HG02763 (cell line): ENCODE data around the gene PIGM.

Source experiments
- ATAC-seq: cut with Tn5 transposase; IDR thresholded peaks from one replicate; pipeline ENCODE4 v1.9.1; 2021; ENCODE audit warnings: mild to moderate bottlenecking, moderate library complexity; ENCODE audit not compliant: unreplicated experiment

PIGM gene

DNA sequence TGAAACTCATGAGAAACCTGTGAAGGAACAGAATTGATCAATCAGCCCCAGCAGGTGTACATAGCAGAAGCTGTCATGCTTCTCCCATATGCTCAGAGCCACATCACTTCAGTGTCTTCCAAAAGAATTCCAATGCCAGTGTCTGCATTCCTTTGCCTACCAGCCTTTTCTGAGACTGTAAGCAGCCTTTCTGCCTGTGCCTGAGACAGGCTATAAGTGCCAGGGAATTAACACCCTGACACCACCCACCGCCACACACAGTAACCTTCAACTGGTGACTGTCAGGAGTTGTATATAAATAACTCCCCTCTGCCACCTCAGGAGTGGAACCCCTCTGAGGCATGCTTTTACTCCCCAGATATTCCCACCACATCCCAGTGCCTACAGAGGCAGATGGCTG, 39.6 kb downstream of the PIGM start:
- no peak for ATAC-seq

DNA sequence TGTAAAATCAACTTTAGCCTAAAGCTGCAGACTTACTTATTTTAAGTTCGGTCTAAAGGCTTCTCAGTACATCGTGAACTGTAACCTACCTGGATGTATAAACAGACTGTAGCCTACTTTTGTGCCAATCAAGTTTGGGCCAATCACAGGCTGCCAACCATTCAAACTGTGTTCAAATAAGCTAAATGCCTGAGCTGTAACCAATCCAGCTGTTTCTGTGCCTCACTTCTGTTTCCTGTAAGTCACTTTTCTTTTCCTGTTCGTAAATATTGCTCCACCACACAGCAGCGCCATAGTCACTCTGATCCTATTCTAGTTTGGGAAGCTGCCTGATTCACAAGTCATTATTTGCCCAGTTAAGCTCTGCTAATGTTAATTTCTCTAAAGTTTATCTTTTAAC, 40.3 kb downstream of the PIGM start:
- ATAC-seq, result no peak

DNA sequence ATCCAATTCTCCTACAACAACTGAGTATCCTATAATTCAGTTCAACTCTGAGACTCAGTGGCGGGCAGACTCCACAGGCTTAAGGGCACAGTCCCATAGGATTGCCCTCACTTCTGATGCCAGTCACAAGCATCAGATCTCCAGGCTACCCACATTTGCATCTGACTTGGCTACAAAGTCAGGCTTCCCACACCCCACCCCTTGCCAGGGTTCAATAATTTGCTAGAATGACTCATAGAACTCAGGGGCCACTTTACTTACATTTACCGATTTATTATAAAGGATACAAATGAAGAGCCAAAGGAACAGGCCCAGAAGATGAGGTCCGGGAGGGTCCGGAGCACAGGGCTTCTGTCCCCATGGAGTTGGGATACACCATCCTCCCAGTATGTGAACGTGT, 41.8 kb downstream of the PIGM start:
- ATAC-seq, result no peak

DNA sequence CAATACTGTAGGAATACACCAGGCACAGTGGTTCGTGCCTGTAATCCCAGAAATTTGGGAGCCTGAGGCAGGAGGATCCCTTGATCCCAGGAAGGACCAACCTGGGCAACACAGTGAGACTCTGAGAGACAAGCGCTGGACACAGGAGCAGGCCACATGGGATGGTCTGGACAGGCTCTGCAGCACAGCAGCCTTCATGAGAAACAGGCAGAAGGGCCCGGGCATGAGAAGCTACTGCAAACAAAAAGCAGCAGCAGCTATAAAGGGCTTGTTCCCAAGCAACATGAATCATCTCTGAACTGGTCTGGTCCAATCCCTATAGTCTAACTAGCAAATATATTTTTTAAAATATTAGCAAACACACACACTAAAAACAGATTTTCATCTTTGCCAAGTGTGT, 42.2 kb downstream of the PIGM start:
- no peak for ATAC-seq

DNA sequence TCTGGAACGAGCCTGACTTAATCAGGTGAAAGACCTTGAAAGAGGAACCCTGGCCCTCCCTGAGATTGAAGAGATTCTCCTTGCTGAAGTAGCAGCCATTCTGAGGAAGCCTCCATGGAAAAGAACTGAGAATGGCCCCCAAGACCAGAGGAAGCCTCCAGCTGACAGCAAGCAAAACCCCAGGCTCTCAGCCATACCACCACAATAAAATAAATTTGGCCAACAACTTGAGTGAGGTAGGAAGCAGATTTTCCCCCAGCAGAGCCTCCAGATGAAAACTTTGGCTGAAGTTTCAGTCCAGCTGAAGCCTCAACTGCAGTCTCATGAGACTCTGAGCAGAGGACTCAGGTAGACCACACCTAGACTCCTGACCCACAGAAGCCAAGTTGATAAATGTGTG, 43.8 kb downstream of the PIGM start:
- ATAC-seq, result no peak

DNA sequence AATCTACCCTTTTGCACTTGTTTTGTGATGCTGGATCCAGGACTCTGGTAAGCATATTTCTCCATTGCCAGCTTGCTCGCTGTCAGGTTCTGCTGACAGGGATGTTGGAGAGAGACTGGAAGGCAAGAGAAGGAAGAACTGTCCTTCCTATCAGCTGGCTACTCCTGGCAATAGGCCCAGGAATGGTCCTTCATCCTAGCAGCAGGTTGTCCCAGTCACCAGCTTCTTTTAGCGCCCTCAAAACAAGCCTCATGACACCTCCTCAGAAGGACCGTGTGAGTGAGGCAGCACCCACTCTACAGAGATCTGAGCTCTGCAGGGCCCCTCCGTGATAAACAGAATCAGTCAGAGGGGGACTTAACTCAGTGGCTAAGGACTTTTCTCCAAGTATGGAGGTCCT, 44.6 kb downstream of the PIGM start:
- no peak for ATAC-seq

DNA sequence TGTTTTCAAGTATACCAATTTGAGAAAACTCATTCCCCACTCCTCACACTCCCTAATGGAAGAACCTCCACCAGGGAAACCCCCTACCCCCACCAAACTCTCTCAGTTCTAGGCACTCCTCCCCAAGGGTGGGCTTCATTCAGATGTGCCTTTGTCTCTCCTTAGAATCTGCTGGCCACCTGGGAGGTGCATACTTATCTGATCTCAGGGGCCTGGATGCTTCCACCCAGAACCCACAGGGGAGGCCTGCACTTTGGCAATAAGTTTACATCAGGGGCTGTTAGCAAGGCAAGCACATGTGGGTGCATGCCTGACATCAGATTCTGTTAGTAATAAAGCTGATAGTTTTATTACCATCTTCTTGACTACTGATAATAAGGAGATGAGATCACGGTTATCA, 45.3 kb downstream of the PIGM start:
- no peak for ATAC-seq

DNA sequence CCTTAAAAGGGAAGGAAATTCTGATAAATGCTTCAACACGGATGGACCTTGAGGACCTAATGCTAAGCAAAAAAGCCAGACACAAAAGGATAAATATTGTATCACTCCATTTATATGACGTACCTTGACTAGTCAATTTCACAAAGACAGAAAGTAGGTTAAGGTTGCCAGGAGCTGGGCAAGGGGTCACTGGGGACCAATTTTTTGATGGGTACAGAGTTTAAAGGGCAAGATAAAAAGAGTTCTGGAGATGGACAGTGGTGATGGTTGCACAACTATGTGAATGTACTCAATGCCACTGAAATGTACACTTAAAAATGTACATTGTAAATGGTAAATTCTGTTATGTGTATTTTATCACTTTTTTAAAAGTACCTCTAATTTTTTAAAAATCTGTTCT, 45.7 kb downstream of the PIGM start:
- no peak for ATAC-seq

DNA sequence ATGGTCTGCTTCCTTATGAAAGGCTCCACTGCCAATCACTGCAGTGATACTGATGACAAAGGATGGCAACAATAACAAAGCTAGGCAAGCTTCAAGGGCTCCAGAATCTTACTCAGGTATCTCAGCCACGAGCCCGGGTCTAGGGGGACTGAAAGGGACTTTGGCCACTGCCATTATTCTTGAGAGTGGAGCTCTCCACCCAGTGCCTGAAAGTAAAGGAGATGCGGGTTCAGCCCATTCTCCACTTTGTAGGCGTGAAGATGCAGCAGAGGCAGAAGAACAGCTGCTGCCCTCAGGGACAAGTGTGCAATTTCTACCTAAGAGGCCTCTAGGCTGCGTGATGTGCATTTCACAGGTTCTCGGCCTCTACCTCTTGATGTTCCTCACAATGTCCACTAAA, 46.3 kb downstream of the PIGM start:
- ATAC-seq, result no peak

DNA sequence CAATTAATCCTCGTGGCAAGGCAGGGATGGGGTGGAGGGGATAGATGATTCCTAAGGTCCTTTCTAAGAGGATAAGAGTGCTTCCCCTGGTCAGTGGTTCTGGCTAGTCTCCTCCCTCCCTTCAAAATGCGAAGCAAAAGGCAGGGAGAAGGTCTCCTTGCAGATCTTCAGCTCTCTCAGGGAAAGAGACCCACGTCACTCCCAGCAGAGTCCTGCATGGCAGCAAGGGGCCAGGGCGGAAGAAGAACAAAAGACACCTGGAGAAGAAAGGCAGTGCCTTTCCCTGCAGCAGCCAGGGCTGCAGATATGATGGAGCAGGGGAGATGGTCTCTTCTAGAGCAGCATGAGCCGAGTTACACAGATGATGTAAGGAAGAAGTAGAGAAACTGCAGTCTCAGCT, 48.1 kb downstream of the PIGM start:
- no peak for ATAC-seq

DNA sequence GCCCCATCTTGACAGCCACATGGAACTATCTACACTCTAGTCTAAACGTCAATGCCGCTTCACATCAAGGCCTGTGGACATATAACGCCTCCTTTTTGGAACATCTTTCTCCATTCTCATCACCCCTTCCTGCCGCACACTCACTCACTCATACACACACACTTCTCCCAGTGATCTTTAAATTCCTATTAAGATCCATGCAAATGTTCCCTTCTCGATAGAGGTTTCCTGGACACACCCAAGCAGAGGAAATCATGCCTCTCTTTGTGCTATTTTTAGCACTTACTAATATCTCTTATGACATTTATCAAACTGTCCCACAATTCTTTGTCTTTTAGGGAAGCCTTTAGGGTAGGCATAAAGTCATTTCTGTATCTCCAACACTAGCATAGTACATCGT, 49.5 kb downstream of the PIGM start:
- ATAC-seq, result no peak

DNA sequence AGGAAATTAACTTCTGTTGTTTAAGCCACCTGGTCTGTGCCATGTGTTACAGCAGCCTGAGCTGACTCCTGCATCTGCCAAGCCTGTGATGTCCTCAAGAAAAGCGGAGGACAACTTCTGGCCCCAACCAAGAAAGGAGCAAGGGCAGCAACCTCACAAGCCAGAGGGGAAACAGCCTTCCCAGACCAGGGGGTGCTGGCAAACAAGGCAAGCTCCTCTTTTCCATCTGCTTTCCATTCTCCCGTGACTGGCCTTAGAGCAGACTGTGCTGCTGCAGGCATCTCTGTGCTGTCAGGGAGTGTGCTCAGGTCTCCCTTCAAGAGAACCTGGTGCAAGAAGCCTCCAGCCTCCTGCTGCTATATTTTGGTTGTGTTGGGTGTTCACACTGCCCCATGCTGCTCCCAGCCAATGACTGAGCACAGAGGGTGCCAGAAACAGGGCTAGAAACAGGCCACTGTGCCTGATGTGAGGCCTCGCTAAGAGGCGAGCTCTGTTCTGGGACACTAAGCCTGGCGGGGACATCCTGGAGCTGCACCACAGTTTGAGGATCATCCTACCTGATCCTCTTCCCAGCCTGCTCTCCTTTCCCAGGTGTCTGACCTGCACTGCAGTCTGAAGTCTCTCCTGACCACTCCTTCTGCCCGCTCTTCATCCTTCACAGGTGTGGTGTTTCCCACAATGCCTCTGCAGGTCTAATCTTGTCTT, 50.3 kb downstream of the PIGM start:
- no peak for ATAC-seq

DNA sequence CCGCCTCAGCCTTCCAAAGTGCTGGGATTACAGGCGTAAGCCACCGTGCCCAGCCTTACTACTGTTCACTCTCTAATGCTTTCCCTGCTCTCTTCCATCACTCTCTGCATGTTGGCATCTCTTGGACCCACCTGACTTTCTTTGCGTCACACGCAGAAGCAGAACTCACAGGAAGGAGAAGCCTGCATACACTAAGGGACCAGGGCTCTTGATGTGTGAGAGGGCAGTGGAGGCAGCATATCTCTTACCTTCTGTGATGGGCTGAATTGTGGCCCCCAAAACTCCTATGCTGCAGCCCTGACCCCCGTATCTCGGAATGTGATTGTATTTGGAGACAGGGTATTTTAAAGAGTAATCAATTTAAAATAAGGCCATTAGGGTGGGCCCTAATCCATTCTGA, 51.0 kb downstream of the PIGM start:
- no peak for ATAC-seq

DNA sequence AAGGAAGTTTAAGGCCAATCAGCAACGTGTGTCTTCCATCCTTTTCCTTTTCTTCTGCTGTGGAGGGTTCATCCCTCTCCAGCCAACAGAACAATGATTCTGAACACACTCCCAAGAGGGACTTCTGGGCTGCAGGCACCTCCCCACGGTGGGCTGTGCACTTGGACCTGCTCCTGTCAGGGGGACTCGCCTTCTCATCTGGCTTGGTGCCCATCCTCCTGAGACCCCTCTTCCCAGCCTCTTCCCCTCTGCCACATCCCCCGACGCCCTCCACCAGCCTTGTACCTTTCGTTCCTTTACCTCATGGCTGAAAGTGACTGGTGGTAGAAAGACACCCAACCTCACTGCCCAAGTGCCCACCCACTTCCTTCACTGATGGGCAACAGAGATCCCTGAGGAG, 51.7 kb downstream of the PIGM start:
- ATAC-seq, result no peak

DNA sequence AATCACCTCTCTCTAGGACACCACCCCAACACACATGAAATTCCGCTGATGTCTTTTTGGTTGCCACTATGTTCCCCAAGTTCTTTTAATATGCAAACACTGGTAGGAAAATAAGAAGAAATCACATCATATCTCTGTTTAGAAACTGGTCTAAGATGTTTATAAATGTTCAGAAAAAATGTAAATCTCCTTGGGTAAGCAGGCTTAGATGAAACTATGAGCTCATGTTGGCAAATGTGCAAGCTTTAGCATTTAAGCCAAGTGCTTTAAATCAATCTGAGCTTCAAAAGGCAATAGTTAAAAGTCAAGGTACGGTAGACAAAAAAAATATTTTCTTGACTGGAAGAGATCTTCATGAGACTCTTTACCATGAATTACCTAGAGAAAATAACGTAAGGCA, 52.5 kb downstream of the PIGM start:
- ATAC-seq, result no peak

DNA sequence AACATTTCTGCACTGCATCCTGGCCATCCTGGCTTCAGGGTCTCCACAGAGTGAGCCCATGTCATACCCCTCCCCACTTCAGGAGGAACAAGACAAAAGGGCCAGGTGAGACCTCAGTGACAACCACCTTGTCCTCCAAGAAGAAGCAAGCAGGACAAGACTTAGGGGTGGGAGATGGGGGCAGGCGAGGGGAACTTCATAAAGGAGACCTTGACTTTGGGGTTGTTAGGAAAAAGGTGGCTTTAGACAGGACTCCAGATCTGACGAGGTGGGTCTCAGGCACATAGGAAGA, 53.7 kb downstream of the PIGM start:
- no peak for ATAC-seq

DNA sequence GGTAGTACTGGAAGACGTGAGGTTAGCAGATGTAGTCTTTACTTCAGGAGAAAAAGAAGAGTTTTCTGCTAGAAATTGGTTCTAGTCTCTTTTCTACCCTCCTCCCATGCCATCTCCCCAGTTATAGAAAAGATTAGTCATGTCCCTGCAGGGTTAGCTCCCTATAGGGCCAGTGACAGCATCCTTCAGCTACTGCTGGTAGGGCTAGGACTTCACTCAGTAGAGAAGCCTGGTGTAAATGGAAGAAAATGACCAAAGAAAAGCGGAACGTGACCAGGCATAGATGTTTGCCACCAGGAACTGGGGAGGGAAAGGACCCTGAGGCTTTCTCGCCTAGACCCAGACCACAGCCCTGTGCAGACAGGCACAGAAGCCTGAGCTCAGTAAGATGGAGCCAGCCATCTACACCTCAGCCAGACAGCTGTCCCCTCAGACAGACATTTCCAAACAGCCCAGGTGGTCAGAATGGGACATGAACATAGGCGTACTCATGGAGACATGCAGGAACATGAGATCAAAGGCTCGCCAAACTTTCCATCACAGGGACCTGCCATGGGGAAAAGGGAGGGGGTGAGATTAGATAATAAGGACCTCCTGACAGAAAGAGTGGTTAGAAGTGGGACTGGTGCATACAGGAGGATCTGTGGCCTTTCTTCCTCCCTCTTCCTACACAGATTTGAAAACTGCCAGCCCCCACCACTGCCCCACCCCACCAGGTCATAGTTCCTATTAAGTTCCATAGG, 54.3 kb downstream of the PIGM start:
- no peak for ATAC-seq
